GM12875 (cell line): Measurements from ENCODE around the gene DDR1.

ENCODE experiments used
- H3K4me3 ChIP-seq: one replicate; pipeline ENCODE4 v1.5.1; 2011; ENCODE audit warnings: low read depth, low read length, control low read depth
- TF ChIP-seq, protein P1 (sequence below): IDR thresholded peaks from 2 replicates; pipeline ENCODE4 v1.5.1; 2011; ENCODE audit warnings: low read depth, mild to moderate bottlenecking, control low read depth, inconsistent platforms, low read length, moderate library complexity, borderline replicate concordance; ENCODE audit not compliant: insufficient read depth

The DDR1 gene

DNA sequence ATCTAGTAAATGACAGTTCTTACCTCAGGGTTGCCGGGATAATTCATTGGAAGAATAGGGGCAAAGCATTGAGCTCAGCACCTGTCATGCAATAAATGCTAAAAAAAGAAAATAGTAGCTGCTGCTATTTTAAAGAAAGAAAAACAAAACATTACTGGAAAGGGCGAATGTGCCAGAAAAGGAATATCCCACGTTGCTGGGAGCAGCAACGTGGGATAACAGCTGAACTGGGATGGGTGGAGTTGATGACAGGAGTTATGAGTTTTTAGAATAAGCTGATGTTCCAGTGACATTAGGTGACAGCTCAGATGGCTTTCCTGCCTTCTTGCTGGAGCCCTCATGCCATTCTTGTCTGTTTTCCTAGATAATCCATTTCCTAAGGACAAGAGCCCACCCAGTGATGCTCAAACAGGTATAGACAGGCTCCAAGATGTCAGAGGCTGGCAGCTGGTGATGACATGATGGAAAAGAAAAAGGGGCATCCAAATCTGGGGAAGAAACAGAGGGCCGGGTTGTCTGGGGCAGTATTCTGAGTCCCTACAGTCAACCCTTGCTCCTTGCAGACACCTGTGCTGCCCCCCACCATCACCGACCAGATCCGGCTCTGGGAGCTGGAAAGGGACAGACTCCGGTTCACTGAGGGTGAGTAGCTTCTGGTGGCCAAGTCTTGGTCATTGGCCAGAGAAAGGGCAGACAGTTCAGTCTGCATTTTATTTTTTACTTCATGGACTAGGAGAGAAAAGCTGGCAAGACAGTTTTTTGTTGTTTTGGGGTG lies 28.6 kb downstream of the DDR1 start:
- H3K4me3 ChIP-seq, result no peak overlapping the region
- TF ChIP-seq, protein P1, sequence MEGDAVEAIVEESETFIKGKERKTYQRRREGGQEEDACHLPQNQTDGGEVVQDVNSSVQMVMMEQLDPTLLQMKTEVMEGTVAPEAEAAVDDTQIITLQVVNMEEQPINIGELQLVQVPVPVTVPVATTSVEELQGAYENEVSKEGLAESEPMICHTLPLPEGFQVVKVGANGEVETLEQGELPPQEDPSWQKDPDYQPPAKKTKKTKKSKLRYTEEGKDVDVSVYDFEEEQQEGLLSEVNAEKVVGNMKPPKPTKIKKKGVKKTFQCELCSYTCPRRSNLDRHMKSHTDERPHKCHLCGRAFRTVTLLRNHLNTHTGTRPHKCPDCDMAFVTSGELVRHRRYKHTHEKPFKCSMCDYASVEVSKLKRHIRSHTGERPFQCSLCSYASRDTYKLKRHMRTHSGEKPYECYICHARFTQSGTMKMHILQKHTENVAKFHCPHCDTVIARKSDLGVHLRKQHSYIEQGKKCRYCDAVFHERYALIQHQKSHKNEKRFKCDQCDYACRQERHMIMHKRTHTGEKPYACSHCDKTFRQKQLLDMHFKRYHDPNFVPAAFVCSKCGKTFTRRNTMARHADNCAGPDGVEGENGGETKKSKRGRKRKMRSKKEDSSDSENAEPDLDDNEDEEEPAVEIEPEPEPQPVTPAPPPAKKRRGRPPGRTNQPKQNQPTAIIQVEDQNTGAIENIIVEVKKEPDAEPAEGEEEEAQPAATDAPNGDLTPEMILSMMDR, result no peak

DNA sequence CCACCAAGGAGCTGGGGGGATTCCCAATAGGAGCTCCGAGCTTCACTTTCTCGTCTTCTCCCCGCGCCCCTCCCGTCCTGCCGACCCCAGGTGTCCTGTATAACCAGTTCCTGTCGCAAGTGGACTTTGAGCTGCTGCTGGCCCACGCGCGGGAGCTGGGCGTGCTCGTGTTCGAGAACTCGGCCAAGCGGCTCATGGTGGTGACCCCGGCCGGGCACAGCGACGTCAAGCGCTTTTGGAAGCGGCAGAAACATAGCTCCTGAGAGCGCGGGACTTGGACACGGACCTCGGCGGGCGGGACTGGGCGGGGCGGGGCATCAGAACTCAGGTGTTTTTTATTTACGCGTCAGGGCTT lies 29.4 kb downstream of the DDR1 start:
- H3K4me3 ChIP-seq, result peak overlapping the region; percentile 14
- TF ChIP-seq, protein P1, result no peak

- TF ChIP-seq, protein P1, result peak; percentile 30; the same call in 1 of the 2 replicates
- peak within 1 kb of the TSS; percentile 49 for H3K4me3 ChIP-seq
Measured at GRCh38 chr6:30914076-30914853, 29.9 kb downstream of the DDR1 start, which contains the start of gene VARS2. Gene VARS2, plus strand, starts transcription at chr6:30914238. Its CDS starts 599 bp downstream, at chr6:30914837.

GRCh38 chr6:30914854-30915590 lies 30.7 kb downstream of the DDR1 start:
- TF ChIP-seq, protein P1, result no peak

GRCh38 chr6:30915591-30915946 lies 31.2 kb downstream of the DDR1 start:
- no peak overlapping the region for H3K4me3 ChIP-seq
- TF ChIP-seq, protein P1, result peak; percentile 58

More at GRCh38 chr6:30914854-30915590, 30.7 kb downstream of the DDR1 start:
- H3K4me3 ChIP-seq, result peak overlapping the region; percentile 49

GRCh38 chr6:30917041-30917440 lies 32.7 kb downstream of the DDR1 start:
- H3K4me3 ChIP-seq, result no peak overlapping the region
- TF ChIP-seq, protein P1, result no peak
